Neural cell (in vitro differentiated cells): Measurements from ENCODE around the gene CACNA2D2. TPM values are rescaled to one million over a fixed set of nuclear protein-coding genes. Genes with fewer than 3 reads are reported as not detected.

Source experiments
- H2AFZ ChIP-seq: fragments of 200-600, 300-800 bp; sonication (generic), shearing (Covaris generic); 2 replicates; pipeline ENCODE4 v1.6.0; 2014; ENCODE audit warnings: low read depth, mild to moderate bottlenecking, antibody characterized with exemption, low read length, moderate library complexity
- H3F3A ChIP-seq: fragments of 200-600 bp; shearing (Covaris generic); 2 replicates; pipeline ENCODE4 v1.6.1; 2016; ENCODE audit warnings: mild to moderate bottlenecking, moderate library complexity, mixed read lengths, antibody characterized with exemption, low read length; ENCODE audit not compliant: insufficient read depth, poor library complexity, severe bottlenecking
- H3K27ac ChIP-seq: fragments of 200-600, 300-800 bp; sonication (generic), shearing (Covaris generic); 2 replicates; pipeline ENCODE4 v1.5.1; 2014; ENCODE audit warnings: mild to moderate bottlenecking, low read length, moderate library complexity
- H3K27me3 ChIP-seq: fragments of 300-800, 200-600 bp; sonication (generic), shearing (Covaris generic); 2 replicates; pipeline ENCODE4 v1.6.0; 2014; ENCODE audit warnings: mild to moderate bottlenecking, low read depth, low read length, moderate library complexity; ENCODE audit not compliant: insufficient read depth
- H3K36me3 ChIP-seq: fragments of 300-800, 200-600 bp; sonication (generic), shearing (Covaris generic); 2 replicates; pipeline ENCODE4 v1.5.1; 2014; ENCODE audit warnings: mild to moderate bottlenecking, antibody characterized with exemption, low read length, moderate library complexity; ENCODE audit not compliant: insufficient read depth
- H3K4me2 ChIP-seq: fragments of 300-800, 200-600 bp; sonication (generic), shearing (Covaris generic); 2 replicates; pipeline ENCODE4 v1.6.0; 2014; ENCODE audit warnings: mild to moderate bottlenecking, low read length
- H3K4me3 ChIP-seq: fragments of 300-800, 200-600 bp; sonication (generic), shearing (Covaris generic); 2 replicates; pipeline ENCODE4 v1.5.1; 2014; ENCODE audit warnings: mild to moderate bottlenecking, low read length, moderate library complexity
- H3K79me2 ChIP-seq: fragments of 200-600 bp; shearing (Covaris generic); replicated peaks from 2 replicates; pipeline ENCODE4 v1.6.0; 2014; ENCODE audit warnings: mild to moderate bottlenecking, low read length, moderate library complexity; ENCODE audit not compliant: insufficient read depth
- H3K9ac ChIP-seq: fragments of 300-800, 200-600 bp; sonication (generic), shearing (Covaris generic); 2 replicates; pipeline ENCODE4 v1.6.1; 2016; ENCODE audit warnings: mild to moderate bottlenecking, low read length, mixed read lengths
- H3K9me2 ChIP-seq: fragments of 200-600 bp; shearing (Covaris generic); 2 replicates; pipeline ENCODE4 v1.6.1; 2016; ENCODE audit warnings: mild to moderate bottlenecking, low read length, mixed read lengths; ENCODE audit not compliant: insufficient read depth
- H3K9me3 ChIP-seq: fragments of 200-600, 300-800 bp; sonication (generic), shearing (Covaris generic); 2 replicates; pipeline ENCODE4 v1.6.1; 2016; ENCODE audit warnings: mild to moderate bottlenecking, mixed run types, low read length, moderate library complexity, mixed read lengths
- H4K20me1 ChIP-seq: fragments of 200-600 bp; shearing (Covaris generic); 2 replicates; pipeline ENCODE4 v1.6.1; 2016; ENCODE audit warnings: mild to moderate bottlenecking, mixed run types; ENCODE audit not compliant: insufficient read depth
- EP300 ChIP-seq: fragments of 450-650 bp; conservative IDR thresholded peaks from 2 replicates; pipeline ENCODE4 v1.6.1; 2014; ENCODE audit warnings: antibody characterized with exemption, mild to moderate bottlenecking, moderate library complexity; ENCODE audit not compliant: poor library complexity, severe bottlenecking
- EZH2 ChIP-seq: fragments of 200-600, 300-800 bp; shearing (Covaris generic), sonication (generic); IDR thresholded peaks from 2 replicates; pipeline ENCODE4 v1.6.1; 2014; ENCODE audit warnings: antibody characterized with exemption, low read length, borderline replicate concordance, mild to moderate bottlenecking; ENCODE audit not compliant: insufficient read depth, poor library complexity, severe bottlenecking
- MXI1 ChIP-seq: fragments of 450-650 bp; conservative IDR thresholded peaks from 2 replicates; pipeline ENCODE4 v1.6.1; 2014; ENCODE audit warnings: antibody characterized with exemption, mild to moderate bottlenecking; ENCODE audit not compliant: poor library complexity, severe bottlenecking
- POLR2AphosphoS5 ChIP-seq: IDR thresholded peaks from 2 replicates; pipeline ENCODE4 v1.6.1; 2012
- RAD21 ChIP-seq: fragments of 450-650 bp; conservative IDR thresholded peaks from 2 replicates; pipeline ENCODE4 v1.6.1; 2014; ENCODE audit warnings: antibody characterized with exemption, mild to moderate bottlenecking, moderate library complexity
- SMC3 ChIP-seq: fragments of 450-650 bp; conservative IDR thresholded peaks from 2 replicates; pipeline ENCODE4 v1.6.1; 2014; ENCODE audit warnings: antibody characterized with exemption, mild to moderate bottlenecking, moderate library complexity; ENCODE audit not compliant: poor library complexity
- TAF1 ChIP-seq: IDR thresholded peaks from 2 replicates; pipeline ENCODE4 v1.6.1; 2012; ENCODE audit warnings: low read depth
- polyA plus RNA-seq: library from polyadenylated mRNA; depleted of rRNA; stranded (reverse); fragments of >200 nt; gene quantifications from 2 replicates; pipeline ENCODE4 v1.2.3, GENCODE V29; 2014
- TF ChIP-seq, protein P1 (sequence below): fragments of 450-650 bp; IDR thresholded peaks from 2 replicates; pipeline ENCODE4 v1.5.1; 2014; ENCODE audit warnings: antibody characterized with exemption, mild to moderate bottlenecking, moderate library complexity; ENCODE audit not compliant: poor library complexity, severe bottlenecking
- TF ChIP-seq, protein P2 (sequence below): IDR thresholded peaks from 2 replicates; pipeline ENCODE4 v1.6.1; 2012; ENCODE audit warnings: borderline replicate concordance

CACNA2D2 gene
- polyA plus RNA-seq, 1 donor from 2014 or later: 7.8 TPM

DNA sequence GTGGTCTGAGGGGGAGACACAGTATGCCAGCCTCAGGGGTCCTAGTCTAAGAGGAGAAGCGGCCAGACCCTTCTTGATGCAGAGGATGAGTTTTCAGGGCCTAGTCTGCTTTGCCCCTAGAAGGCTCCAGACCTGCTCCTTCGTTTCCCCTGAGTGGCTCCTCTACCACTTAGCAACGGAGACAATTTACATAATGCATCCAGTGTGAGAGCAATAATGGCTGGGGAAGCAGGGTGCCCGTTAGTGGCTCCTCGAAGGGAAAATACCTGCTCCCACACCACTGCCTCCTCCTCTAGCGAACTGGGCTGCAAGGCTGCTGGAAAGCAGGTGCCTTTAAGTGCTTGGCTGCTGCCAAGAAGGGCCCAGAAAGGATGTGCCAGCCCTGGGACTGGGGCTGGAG, 38.9 kb downstream of the CACNA2D2 start:
- Histone ChIP-seq H3K79me2 (no peaks in the 10 kb centered on the region), H3K9me3 (no peaks in the 10 kb centered on the region), H3K9ac (peak overlapping the region; percentile 49), H3K27ac (peak overlapping the region; percentile 74), H3K27me3 (no peaks in the 10 kb centered on the region), H2AFZ (no peak overlapping the region), H3K9me2 (no peaks in the 10 kb centered on the region), H3F3A (peaks cover 6% of the 10 kb centered on the region), H3K36me3 (no peaks in the 10 kb centered on the region), H3K4me2 (peak overlapping the region; percentile 26), H3K4me3 (peak overlapping the region; percentile 42), H4K20me1 (no peaks in the 10 kb centered on the region)
- TF ChIP-seq RAD21: no peak
- TF ChIP-seq, protein P1, sequence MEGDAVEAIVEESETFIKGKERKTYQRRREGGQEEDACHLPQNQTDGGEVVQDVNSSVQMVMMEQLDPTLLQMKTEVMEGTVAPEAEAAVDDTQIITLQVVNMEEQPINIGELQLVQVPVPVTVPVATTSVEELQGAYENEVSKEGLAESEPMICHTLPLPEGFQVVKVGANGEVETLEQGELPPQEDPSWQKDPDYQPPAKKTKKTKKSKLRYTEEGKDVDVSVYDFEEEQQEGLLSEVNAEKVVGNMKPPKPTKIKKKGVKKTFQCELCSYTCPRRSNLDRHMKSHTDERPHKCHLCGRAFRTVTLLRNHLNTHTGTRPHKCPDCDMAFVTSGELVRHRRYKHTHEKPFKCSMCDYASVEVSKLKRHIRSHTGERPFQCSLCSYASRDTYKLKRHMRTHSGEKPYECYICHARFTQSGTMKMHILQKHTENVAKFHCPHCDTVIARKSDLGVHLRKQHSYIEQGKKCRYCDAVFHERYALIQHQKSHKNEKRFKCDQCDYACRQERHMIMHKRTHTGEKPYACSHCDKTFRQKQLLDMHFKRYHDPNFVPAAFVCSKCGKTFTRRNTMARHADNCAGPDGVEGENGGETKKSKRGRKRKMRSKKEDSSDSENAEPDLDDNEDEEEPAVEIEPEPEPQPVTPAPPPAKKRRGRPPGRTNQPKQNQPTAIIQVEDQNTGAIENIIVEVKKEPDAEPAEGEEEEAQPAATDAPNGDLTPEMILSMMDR: peak; percentile 12
- no peak for TF ChIP-seq TAF1

DNA sequence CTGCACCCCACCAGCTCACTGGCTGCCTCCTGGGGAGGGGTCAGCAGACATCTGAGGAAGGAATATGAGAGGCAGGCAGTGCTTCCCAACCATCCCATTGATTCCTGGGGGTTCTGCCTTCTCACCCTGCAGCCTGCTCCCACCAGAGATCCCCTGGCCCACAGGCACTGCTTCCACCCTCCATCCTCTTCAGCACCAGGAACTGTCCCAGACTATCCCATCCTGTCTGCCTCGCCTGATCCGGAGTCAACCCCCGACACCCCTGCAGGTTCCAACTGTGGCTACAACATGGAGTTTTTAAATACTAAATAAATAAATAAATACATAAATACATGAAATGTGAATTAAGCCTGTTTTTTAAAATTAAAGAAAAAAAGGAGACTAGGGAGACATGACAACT, 43.6 kb downstream of the CACNA2D2 start:
- no peaks in the 10 kb centered on the region for H3K27me3 ChIP-seq

DNA sequence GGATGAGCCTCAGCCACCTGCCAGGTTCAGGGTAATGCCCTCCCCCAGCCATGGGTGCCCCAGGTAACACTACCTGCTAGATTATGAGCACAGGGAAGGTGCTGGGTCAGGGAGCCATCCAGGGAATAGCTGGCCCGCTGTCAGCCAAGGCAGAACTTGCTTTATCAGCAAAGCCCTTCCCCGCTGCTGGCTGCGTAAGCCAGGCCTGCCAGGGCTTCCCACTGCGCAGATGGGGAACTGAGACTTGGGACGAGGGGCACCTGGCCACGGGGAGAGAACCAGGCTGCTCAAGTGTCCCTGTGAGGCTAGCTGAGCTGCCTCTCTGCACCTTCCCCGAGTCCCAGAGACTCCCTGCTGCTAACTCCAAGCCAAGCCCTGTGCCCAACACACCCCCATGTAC, 45.4 kb downstream of the CACNA2D2 start:
- Histone ChIP-seq H3K27me3 (no peaks in the 10 kb centered on the region), H3K9me3 (no peaks in the 10 kb centered on the region), H3K79me2 (no peaks in the 10 kb centered on the region), H3K27ac (no peak overlapping the region), H3K9ac (no peak overlapping the region), H4K20me1 (no peaks in the 10 kb centered on the region), H3K4me2 (no peak overlapping the region), H2AFZ (no peak overlapping the region), H3K36me3 (no peaks in the 10 kb centered on the region), H3F3A (no peaks in the 10 kb centered on the region), H3K9me2 (no peaks in the 10 kb centered on the region), H3K4me3 (no peak overlapping the region)
- TF ChIP-seq POLR2AphosphoS5: no peak
- TF ChIP-seq, protein P1: no peak
- TF ChIP-seq, protein P2, sequence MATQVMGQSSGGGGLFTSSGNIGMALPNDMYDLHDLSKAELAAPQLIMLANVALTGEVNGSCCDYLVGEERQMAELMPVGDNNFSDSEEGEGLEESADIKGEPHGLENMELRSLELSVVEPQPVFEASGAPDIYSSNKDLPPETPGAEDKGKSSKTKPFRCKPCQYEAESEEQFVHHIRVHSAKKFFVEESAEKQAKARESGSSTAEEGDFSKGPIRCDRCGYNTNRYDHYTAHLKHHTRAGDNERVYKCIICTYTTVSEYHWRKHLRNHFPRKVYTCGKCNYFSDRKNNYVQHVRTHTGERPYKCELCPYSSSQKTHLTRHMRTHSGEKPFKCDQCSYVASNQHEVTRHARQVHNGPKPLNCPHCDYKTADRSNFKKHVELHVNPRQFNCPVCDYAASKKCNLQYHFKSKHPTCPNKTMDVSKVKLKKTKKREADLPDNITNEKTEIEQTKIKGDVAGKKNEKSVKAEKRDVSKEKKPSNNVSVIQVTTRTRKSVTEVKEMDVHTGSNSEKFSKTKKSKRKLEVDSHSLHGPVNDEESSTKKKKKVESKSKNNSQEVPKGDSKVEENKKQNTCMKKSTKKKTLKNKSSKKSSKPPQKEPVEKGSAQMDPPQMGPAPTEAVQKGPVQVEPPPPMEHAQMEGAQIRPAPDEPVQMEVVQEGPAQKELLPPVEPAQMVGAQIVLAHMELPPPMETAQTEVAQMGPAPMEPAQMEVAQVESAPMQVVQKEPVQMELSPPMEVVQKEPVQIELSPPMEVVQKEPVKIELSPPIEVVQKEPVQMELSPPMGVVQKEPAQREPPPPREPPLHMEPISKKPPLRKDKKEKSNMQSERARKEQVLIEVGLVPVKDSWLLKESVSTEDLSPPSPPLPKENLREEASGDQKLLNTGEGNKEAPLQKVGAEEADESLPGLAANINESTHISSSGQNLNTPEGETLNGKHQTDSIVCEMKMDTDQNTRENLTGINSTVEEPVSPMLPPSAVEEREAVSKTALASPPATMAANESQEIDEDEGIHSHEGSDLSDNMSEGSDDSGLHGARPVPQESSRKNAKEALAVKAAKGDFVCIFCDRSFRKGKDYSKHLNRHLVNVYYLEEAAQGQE: no peak
- no peak for TF ChIP-seq SMC3
- TF ChIP-seq EZH2: no peak
- no peak for TF ChIP-seq TAF1
- TF ChIP-seq EP300: no peak
- no peak for TF ChIP-seq RAD21
- TF ChIP-seq MXI1: no peak

More for the DNA sequence above, 43.6 kb downstream of the CACNA2D2 start:
- no peak overlapping the region for H3K4me3 ChIP-seq
- TF ChIP-seq RAD21: no peak
- no peak for TF ChIP-seq TAF1
- no peak for TF ChIP-seq SMC3
- TF ChIP-seq, protein P1: no peak
- no peak for TF ChIP-seq POLR2AphosphoS5
- H3K9ac ChIP-seq: no peak overlapping the region
- H3K36me3 ChIP-seq: no peaks in the 10 kb centered on the region
- no peaks in the 10 kb centered on the region for H3K79me2 ChIP-seq
- H3K4me2 ChIP-seq: no peak overlapping the region
- no peaks in the 10 kb centered on the region for H4K20me1 ChIP-seq
- H3K9me2 ChIP-seq: no peaks in the 10 kb centered on the region
- H2AFZ ChIP-seq: no peak overlapping the region
- H3K27ac ChIP-seq: no peak overlapping the region
- H3K9me3 ChIP-seq: no peaks in the 10 kb centered on the region
- H3F3A ChIP-seq: no peaks in the 10 kb centered on the region
